GM21619 (cell line): ENCODE measurements around the gene CHST5.

Experiments
- ATAC-seq: cut with Tn5 transposase; IDR thresholded peaks from one replicate; pipeline ENCODE4 v1.9.1; 2021; ENCODE audit not compliant: unreplicated experiment

CHST5 gene

GRCh38 chr16:75479421-75479990, 56.4 kb downstream of the CHST5 start:
- no peak for ATAC-seq
